ENCODE measurements around the gene DMRTB1. TPM values are rescaled to one million over a fixed set of nuclear protein-coding genes. Genes with fewer than 3 reads are reported as not detected.

The DMRTB1 gene
- total and polyA plus RNA-seq, 2 donors (not counting 1 experiment from before 2014, with no cell fraction given): not detected

GRCh38 chr1:53461323-53462044 is 2.3 kb downstream of the DMRTB1 start:
- no peak overlapping the region for H3K4me3 ChIP-seq (replicated peaks in 1 of 4; ENCODE audit: control extremely low read depth in 1 of 4, insufficient read depth in 1 of 4, low read depth in 3 of 4, low read length in 4 of 4)
- no peak overlapping the region for H3K27ac ChIP-seq (ENCODE audit: insufficient read depth, low read length)
- no peak overlapping the region for H2AFZ ChIP-seq (ENCODE audit: low read length)
- no peaks in the 10 kb centered on the region for H3K36me3 ChIP-seq (ENCODE audit: control insufficient read depth, insufficient read depth, low read length)
- no peaks in the 10 kb centered on the region for H3K4me1 ChIP-seq (ENCODE audit: control insufficient read depth, extremely low read depth, insufficient read depth, low read length)
- no peaks in the 10 kb centered on the region for H3K9me3 ChIP-seq (ENCODE audit: control insufficient read depth, insufficient read depth, low read depth, low read length)
- H3K9ac ChIP-seq (ENCODE audit: insufficient read depth, low read length): no peak overlapping the region
- no peak for DNase-seq (ENCODE audit: low read depth in 2 of 2)
- TF ChIP-seq EZH2 (IDR thresholded peaks at IDR 0.05; ENCODE audit: low read length, missing control alignments) (no peak), CTCF (conservative IDR thresholded peaks at IDR 0.05 in 1 of 2, IDR thresholded peaks at IDR 0.05 in 1 of 2; ENCODE audit: low read depth in 1 of 2, low read length in 2 of 2) (no peak)
- no peaks in the 10 kb centered on the region for H4K20me1 ChIP-seq (ENCODE audit: control insufficient read depth, extremely low read depth, insufficient read depth, low read length)
- H3K79me2 ChIP-seq (ENCODE audit: control insufficient read depth, insufficient read depth, low read length): no peaks in the 10 kb centered on the region
- H3K27me3 ChIP-seq (ENCODE audit: control insufficient read depth, insufficient read depth, low read length): peaks cover 9% of the 10 kb centered on the region
- no peak overlapping the region for H3K4me2 ChIP-seq (ENCODE audit: extremely low read depth, insufficient read depth, low read length)

GRCh38 chr1:53462193-53462592 is 3.0 kb downstream of the DMRTB1 start:
- no peak overlapping the region for H2AFZ ChIP-seq (ENCODE audit: low read length)
- H4K20me1 ChIP-seq (ENCODE audit: control insufficient read depth, extremely low read depth, insufficient read depth, low read length): no peaks in the 10 kb centered on the region
- no peak overlapping the region for H3K27ac ChIP-seq (ENCODE audit: insufficient read depth, low read length)
- no peak overlapping the region for H3K4me2 ChIP-seq (ENCODE audit: extremely low read depth, insufficient read depth, low read length)
- peaks cover 9% of the 10 kb centered on the region for H3K27me3 ChIP-seq (ENCODE audit: control insufficient read depth, insufficient read depth, low read length)
- DNase-seq (ENCODE audit: low read depth in 2 of 2): no peak
- TF ChIP-seq EZH2 (IDR thresholded peaks at IDR 0.05; ENCODE audit: low read length, missing control alignments): no peak
- no peak for TF ChIP-seq CTCF (conservative IDR thresholded peaks at IDR 0.05 in 1 of 2, IDR thresholded peaks at IDR 0.05 in 1 of 2; ENCODE audit: low read depth in 1 of 2, low read length in 2 of 2)
- H3K79me2 ChIP-seq (ENCODE audit: control insufficient read depth, insufficient read depth, low read length): no peaks in the 10 kb centered on the region
- no peaks in the 10 kb centered on the region for H3K4me1 ChIP-seq (ENCODE audit: control insufficient read depth, extremely low read depth, insufficient read depth, low read length)
- H3K9ac ChIP-seq (ENCODE audit: insufficient read depth, low read length): no peak overlapping the region
- H3K4me3 ChIP-seq (replicated peaks in 1 of 4; ENCODE audit: control extremely low read depth in 1 of 4, insufficient read depth in 1 of 4, low read depth in 3 of 4, low read length in 4 of 4): no peak overlapping the region
- H3K36me3 ChIP-seq (ENCODE audit: control insufficient read depth, insufficient read depth, low read length): no peaks in the 10 kb centered on the region
- no peaks in the 10 kb centered on the region for H3K9me3 ChIP-seq (ENCODE audit: control insufficient read depth, insufficient read depth, low read depth, low read length)

GRCh38 chr1:53462769-53463501 is 3.7 kb downstream of the DMRTB1 start:
- DNase-seq (ENCODE audit: low read depth in 2 of 2): no peak
- no peaks in the 10 kb centered on the region for H3K4me1 ChIP-seq (ENCODE audit: control insufficient read depth, extremely low read depth, insufficient read depth, low read length)
- H3K79me2 ChIP-seq (ENCODE audit: control insufficient read depth, insufficient read depth, low read length): no peaks in the 10 kb centered on the region
- no peak overlapping the region for H3K27ac ChIP-seq (ENCODE audit: insufficient read depth, low read length)
- no peak overlapping the region for H2AFZ ChIP-seq (ENCODE audit: low read length)
- no peak for TF ChIP-seq CTCF (conservative IDR thresholded peaks at IDR 0.05 in 1 of 2, IDR thresholded peaks at IDR 0.05 in 1 of 2; ENCODE audit: low read depth in 1 of 2, low read length in 2 of 2)
- TF ChIP-seq EZH2 (IDR thresholded peaks at IDR 0.05; ENCODE audit: low read length, missing control alignments): no peak
- H3K9ac ChIP-seq (ENCODE audit: insufficient read depth, low read length): no peak overlapping the region
- H4K20me1 ChIP-seq (ENCODE audit: control insufficient read depth, extremely low read depth, insufficient read depth, low read length): no peaks in the 10 kb centered on the region
- no peak overlapping the region for H3K4me2 ChIP-seq (ENCODE audit: extremely low read depth, insufficient read depth, low read length)
- H3K27me3 ChIP-seq (ENCODE audit: control insufficient read depth, insufficient read depth, low read length): peaks cover 12% of the 10 kb centered on the region
- no peaks in the 10 kb centered on the region for H3K36me3 ChIP-seq (ENCODE audit: control insufficient read depth, insufficient read depth, low read length)
- H3K4me3 ChIP-seq (replicated peaks in 1 of 4; ENCODE audit: control extremely low read depth in 1 of 4, insufficient read depth in 1 of 4, low read depth in 3 of 4, low read length in 4 of 4): no peak overlapping the region
- H3K9me3 ChIP-seq (ENCODE audit: control insufficient read depth, insufficient read depth, low read depth, low read length): no peaks in the 10 kb centered on the region
